GM12878 (cell line): ENCODE measurements around the gene TMEM63C. TPM values are rescaled to one million over a fixed set of nuclear protein-coding genes. Genes with fewer than 3 reads are reported as not detected.
A peak's percentile ranks its signal among the peaks of the same experiment; 100 is the strongest.

Source experiments
- ATAC-seq: fragments of 200-7000 bp; cut with Tn5 transposase; 3 replicates; pipeline ENCODE4 v1.9.1; 2020; ENCODE audit warnings: mild to moderate bottlenecking, moderate library complexity
- BruUV-seq: library from RNA; stranded (reverse); fragments of 400-500 nt; replicated peaks from 2 replicates; lab custom pipeline; 2021; lab: Mats Ljungman, UMichigan
- CTCF ChIA-PET: fragments of 300-600 bp; sonication (Branson Sonifier 250); formaldehyde crosslinking; extraction: SDS; loops from one replicate; lab custom pipeline; 2021; ENCODE audit warnings: inconsistent platforms; lab: Yijun Ruan, JAX
- POLR2A ChIA-PET: fragments of 350-600 bp; formaldehyde crosslinking; extraction: SDS; loops from one replicate; lab custom pipeline; 2021; ENCODE audit warnings: inconsistent platforms; lab: Charles Lee
- RAD21 ChIA-PET: fragments of 300-600 bp; sonication (Branson Sonifier 250); formaldehyde crosslinking; loops from one replicate; lab custom pipeline; 2023; ENCODE audit warnings: antibody characterized with exemption; ENCODE audit not compliant: unreplicated experiment; lab: Charles Lee
- SMC1A ChIA-PET: fragments of 300-600 bp; sonication (Branson Sonifier 250); formaldehyde crosslinking; loops from one replicate; lab custom pipeline; 2023; ENCODE audit not compliant: unreplicated experiment, uncharacterized antibody; lab: Charles Lee
- DNase-seq: peaks from one replicate; pipeline ENCODE4 v3.0.0-alpha.2; 2011; ENCODE audit warnings: low read depth, low spot score
- FAIRE-seq: peaks from 3 replicates; lab custom pipeline; 2011; peaks lifted over from hg19 to GRCh38; lab: Jason Lieb, UNC
- H2AFZ ChIP-seq: 2 replicates; pipeline ENCODE4 v1.6.0; 2011; ENCODE audit warnings: low read depth, low read length, control low read depth; ENCODE audit not compliant: control insufficient read depth
- H3K27ac ChIP-seq: 2 replicates; pipeline ENCODE4 v1.5.1; 2011; ENCODE audit warnings: control low read depth; ENCODE audit not compliant: control insufficient read depth, insufficient read depth
- H3K27me3 ChIP-seq, 2 experiments: replicated peaks in 1 of 2; 2 replicates each; pipeline versions ENCODE4 v1.6.0 to v1.6.1; 2011; ENCODE audit warnings: low read length in 1 of 2; ENCODE audit not compliant: control insufficient read depth in 2 of 2, insufficient read depth in 2 of 2
- H3K36me3 ChIP-seq, 2 experiments: 2 replicates each; pipeline ENCODE4 v1.5.1; 2011; ENCODE audit warnings: low read length in 1 of 2; ENCODE audit not compliant: control insufficient read depth in 2 of 2, insufficient read depth in 2 of 2
- H3K4me1 ChIP-seq: 2 replicates; pipeline ENCODE4 v1.6.1; 2011; ENCODE audit warnings: mild to moderate bottlenecking, low read length, moderate library complexity, mixed read lengths; ENCODE audit not compliant: control insufficient read depth, insufficient read depth
- H3K4me2 ChIP-seq: 2 replicates; pipeline ENCODE4 v1.6.0; 2011; ENCODE audit warnings: control low read depth; ENCODE audit not compliant: control insufficient read depth, insufficient read depth
- H3K4me3 ChIP-seq: fragments of 200-600 bp; sonication (generic); 2 replicates; pipeline ENCODE4 v1.5.1; 2016
- H3K79me2 ChIP-seq: 2 replicates; pipeline ENCODE4 v1.6.0; 2011; ENCODE audit warnings: low read length; ENCODE audit not compliant: control insufficient read depth, insufficient read depth
- H3K9ac ChIP-seq: 2 replicates; pipeline ENCODE4 v1.8.0; 2011; ENCODE audit warnings: low read length, control low read depth, mixed read lengths; ENCODE audit not compliant: control insufficient read depth, insufficient read depth
- H3K9me3 ChIP-seq: replicated peaks from 3 replicates; pipeline ENCODE4 v1.5.1; 2011; ENCODE audit warnings: mild to moderate bottlenecking, low read length; ENCODE audit not compliant: control insufficient read depth, insufficient read depth
- H4K20me1 ChIP-seq: 2 replicates; pipeline ENCODE4 v1.6.0; 2011; ENCODE audit not compliant: control insufficient read depth, insufficient read depth
- CREM ChIP-seq: IDR thresholded peaks from 2 replicates; pipeline ENCODE4 v1.6.1; 2014; ENCODE audit warnings: antibody characterized with exemption, low read depth
- EGR1 ChIP-seq, 2 experiments: IDR thresholded peaks; 1 replicate in 1 of 2; 2 replicates in 1 of 2; pipeline ENCODE4 v1.6.1; 2011 to 2012; ENCODE audit warnings: low read depth in 2 of 2, low read length in 2 of 2, borderline replicate concordance in 1 of 2, mild to moderate bottlenecking in 1 of 2, moderate library complexity in 1 of 2
- HCFC1 ChIP-seq: fragments of 150-350 bp; IDR thresholded peaks from 2 replicates; pipeline ENCODE4 v1.6.1; 2014; ENCODE audit warnings: low read length
- POLR2AphosphoS2 ChIP-seq: IDR thresholded peaks from 2 replicates; pipeline ENCODE4 v1.6.1; 2011; ENCODE audit warnings: low read depth, mild to moderate bottlenecking, low read length, improper control_type of control experiment, moderate library complexity
- SP1 ChIP-seq: IDR thresholded peaks from one replicate; pipeline ENCODE4 v1.6.1; 2011; ENCODE audit warnings: low read depth, low read length
- SREBF2 ChIP-seq: IDR thresholded peaks from 2 replicates; pipeline ENCODE4 v1.6.1; 2012; ENCODE audit warnings: mild to moderate bottlenecking, low read length
- WGBS: methylation state at CpG from one replicate; pipeline ENCODE4 v1.1.6; 2016; ENCODE audit warnings: low lambda C conversion rate; ENCODE audit not compliant: insufficient replicate concordance, insufficient coverage; ENCODE audit errors: missing lambda C conversion rate; 5-methylcytosine and 5-hydroxymethylcytosine counted together
- in situ Hi-C: fragments of 300-500 bp; cut with MboI; formaldehyde crosslinking; loops from 9 replicates; pipeline ENCODE4 v1.14.3; 2018; ENCODE audit warnings: mixed read lengths
- intact Hi-C: fragments of 100-400 bp; cut with micrococcal nuclease; formaldehyde crosslinking; loops from one replicate; pipeline ENCODE4 v1.14.2; 2022; ENCODE audit not compliant: unreplicated experiment
- polyA plus RNA-seq, 11 experiments: library from polyadenylated mRNA; depleted of rRNA in 4 of 11; unstranded in 6 of 11; stranded (reverse) in 5 of 11; fragments of >200 nt; fragmentation: Nextera tagmentation in 4 of 11; fragmentation: Illumina TruSeq in 1 of 11; extraction: Ambion mirVana in 4 of 11; extraction: Trizol in 1 of 11; gene quantifications; 1 replicate in 1 of 11; 2 replicates in 10 of 11; pipeline versions ENCODE4 v1.2.1 to v1.2.3, GENCODE V29; 2011 to 2016; ENCODE audit warnings: inconsistent platforms in 2 of 11, missing spikeins in 2 of 11, low read depth in 1 of 11
- total RNA-seq, 4 experiments: library from RNA; depleted of rRNA in 3 of 4; stranded (reverse); fragments of >200 nt in 3 of 4; fragmentation: Illumina TruSeq in 1 of 4; extraction: Trizol in 1 of 4; gene quantifications; 2 replicates each; pipeline versions ENCODE4 v1.2.1 to v1.2.3, GENCODE V29; 2013 to 2021
- TF ChIP-seq, protein P1 (sequence below): IDR thresholded peaks from 2 replicates; pipeline ENCODE4 v1.6.1; 2012; ENCODE audit warnings: low read length, inconsistent platforms

TMEM63C gene
- total and polyA plus RNA-seq, 10 of the 15 experiments (the other 5 are each of a cell fraction or from before 2014, with no cell fraction given), result 0.06 to 1.3 (median 0.39) TPM; not detected in 4

DNA sequence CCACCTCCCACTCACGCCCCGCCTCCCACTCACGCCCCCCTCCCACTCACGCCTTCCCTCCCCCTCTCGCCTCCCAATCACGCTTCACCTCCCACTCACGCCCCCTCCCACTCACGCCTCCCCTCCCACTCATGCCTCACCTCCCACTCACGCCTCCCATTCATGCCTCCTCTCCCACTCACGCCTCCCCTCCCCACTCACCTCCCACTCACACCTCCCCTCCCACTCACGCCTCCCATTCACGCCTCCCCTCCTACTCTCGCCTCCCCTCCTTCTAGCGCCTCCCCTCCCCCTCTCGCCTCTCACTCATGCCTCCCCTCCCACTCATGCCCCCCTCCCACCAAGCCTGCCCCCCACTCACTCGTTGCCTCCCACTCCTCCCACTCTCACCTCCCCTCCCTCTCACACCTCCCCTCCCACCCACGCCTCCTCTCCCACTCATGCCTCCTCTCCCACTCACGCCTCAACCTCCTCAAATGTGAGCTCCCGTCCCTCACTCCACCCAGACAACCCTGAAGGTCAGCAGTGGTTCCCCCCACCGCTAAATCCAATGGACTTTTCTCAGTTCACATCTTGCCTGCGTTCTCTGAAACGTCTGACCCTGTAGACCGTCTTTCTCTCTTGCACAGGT is 39.8 kb downstream of the TMEM63C start:
- SMC1A ChIA-PET, result no interaction called here
- TF ChIP-seq, protein P1, sequence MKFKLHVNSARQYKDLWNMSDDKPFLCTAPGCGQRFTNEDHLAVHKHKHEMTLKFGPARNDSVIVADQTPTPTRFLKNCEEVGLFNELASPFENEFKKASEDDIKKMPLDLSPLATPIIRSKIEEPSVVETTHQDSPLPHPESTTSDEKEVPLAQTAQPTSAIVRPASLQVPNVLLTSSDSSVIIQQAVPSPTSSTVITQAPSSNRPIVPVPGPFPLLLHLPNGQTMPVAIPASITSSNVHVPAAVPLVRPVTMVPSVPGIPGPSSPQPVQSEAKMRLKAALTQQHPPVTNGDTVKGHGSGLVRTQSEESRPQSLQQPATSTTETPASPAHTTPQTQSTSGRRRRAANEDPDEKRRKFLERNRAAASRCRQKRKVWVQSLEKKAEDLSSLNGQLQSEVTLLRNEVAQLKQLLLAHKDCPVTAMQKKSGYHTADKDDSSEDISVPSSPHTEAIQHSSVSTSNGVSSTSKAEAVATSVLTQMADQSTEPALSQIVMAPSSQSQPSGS, result no peak
- TF ChIP-seq HCFC1, result no peak
- no peak for TF ChIP-seq SREBF2
- no peak for TF ChIP-seq SP1
- TF ChIP-seq POLR2AphosphoS2, result no peak
- peak in 1 of 2 experiments; percentile 16; a peak in 1 of 3 replicates for TF ChIP-seq EGR1 (IDR thresholded peaks at IDR 0.05; ENCODE audit: borderline replicate concordance in 1 of 2, low read depth in 2 of 2, low read length in 2 of 2)
- TF ChIP-seq CREM, result no peak
- TF ChIP-seq, all 136 proteins: peak for 1
- WGBS, result 8% methylated on average over 5 of the region's 23 CpGs
- POLR2A ChIA-PET, result interaction anchor here (0.6 kb wide), 1 partner anchor 16 kb away, joined by 4 read pairs; no protein-coding TSS in a partner anchor
- intact Hi-C loops (no loop called here), in situ Hi-C loops (no loop called here)
- CTCF ChIA-PET, result no interaction called here
- no peak for DNase-seq
- H4K20me1 ChIP-seq, result no peaks in the 10 kb centered on the region
- no peak overlapping the region for H3K4me2 ChIP-seq
- RAD21 ChIA-PET, result no interaction called here
- no peak for FAIRE-seq
- H3K79me2 ChIP-seq, result no peaks in the 10 kb centered on the region
- H3K4me1 ChIP-seq, result no peaks in the 10 kb centered on the region
- no peaks in the 10 kb centered on the region for H3K9me3 ChIP-seq
- no TSS peak for BruUV-seq
- H3K4me3 ChIP-seq, result no peak overlapping the region
- no peak for ATAC-seq
- no peak overlapping the region for H3K9ac ChIP-seq
- H2AFZ ChIP-seq, result no peak overlapping the region
- H3K36me3 ChIP-seq, result no peaks in the 10 kb centered on the region
- no peak overlapping the region for H3K27ac ChIP-seq
- H3K27me3 ChIP-seq, result no peaks in the 10 kb centered on the region
